HuH-7.5 (cell line): ENCODE measurements around the gene CTDSPL2.
"Not testable (repeated sequence)": the region's sequence is repeated elsewhere in the genome, so short reads cannot be mapped to it uniquely, and the experiment has no call there.

Experiments
- DNase-seq: peaks from one replicate; pipeline ENCODE4 v3.0.0; 2011; ENCODE audit warnings: low spot score

The CTDSPL2 gene

DNA sequence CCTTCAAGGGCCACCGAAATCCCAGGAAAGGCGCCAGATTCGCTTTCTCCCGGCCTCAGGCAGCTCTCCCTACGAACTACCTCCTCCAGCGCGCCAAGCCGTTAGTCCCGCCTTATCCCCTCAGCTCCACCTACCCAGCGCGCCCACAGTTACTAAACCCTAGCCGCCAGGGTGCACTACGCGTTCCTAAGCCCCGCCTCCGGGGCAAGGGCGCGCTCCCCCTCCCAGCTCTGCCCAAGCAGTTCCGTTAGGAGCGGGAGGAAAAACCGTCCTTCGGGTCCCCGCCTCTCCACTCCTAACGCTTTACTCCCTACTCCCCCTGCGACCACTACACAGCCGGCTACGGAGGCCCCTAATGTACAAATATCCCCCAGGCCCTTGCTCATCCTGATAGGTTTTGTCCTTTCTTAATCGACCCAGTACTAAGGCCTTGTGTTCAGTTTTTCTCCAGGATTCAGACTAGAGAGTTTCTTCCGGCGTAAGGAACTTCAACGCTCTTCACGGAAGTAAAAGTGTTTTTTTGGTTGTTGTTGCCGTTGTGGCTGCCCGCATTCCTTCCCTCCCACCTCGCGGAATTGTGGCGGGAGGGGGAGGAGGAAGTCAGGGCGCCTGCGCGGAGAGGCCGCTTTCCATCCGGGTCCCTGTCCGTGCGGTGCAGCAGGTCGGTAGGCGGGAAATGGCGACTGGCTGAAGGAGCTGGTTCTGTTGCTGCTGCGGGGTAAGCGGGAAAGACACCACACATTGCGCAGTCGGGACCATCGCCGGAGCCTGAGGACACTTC is at the start of gene CTDSPL2:
Gene CTDSPL2, plus strand, starts transcription at position 655 of the 781 bp plus-strand sequence. CDS start 31,386 bp downstream, outside the sequence.
- DNase-seq, result peak; percentile 53

DNA sequence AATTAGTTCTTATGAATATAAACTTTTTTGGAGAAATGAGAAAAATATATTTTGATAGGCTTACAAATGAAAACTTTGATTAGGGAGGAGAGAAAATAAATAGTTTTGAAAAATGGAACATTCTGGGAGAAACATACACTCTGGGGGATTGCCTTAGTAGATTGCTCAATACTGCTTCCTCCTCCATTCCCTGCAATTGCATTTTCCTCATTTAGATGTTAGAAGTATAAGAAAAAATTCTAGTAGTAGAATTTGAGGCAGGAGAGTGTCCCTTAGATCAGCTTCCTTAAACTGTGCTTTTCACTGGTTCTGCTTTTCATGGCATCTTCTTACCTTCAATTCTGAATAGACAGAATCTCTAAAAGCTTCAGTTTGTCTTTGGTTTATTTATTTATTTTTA is 46.2 kb upstream of the CTDSPL2 start:
- DNase-seq, result no peak

DNA sequence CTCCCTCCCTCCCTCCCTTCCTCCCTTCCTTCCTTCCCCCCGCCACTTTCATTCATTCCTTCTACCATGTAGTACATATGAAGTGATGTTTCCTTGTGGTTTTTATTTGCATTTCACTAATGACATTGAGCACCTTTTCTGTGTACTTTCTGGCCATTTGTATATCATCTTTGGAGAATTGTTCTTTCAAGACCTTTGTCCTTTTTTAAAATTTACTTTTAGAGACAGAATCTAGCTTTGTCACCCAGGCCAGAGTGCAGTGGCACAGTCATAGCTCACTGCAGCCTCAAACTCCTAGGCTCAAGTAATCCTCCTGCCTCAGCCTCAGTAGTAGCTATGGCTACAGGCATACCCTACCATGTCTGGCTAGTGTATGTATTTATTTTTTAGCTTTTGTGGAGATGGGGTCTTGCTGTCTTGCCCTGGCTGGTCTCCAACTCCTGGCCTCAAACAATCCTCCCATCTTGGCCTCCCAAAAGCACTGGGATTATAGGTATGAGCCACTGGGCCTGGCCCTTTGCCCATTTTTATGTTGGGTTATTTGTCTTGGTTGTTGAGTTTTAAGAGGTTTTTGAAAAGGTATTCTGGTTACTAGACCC is 42.0 kb upstream of the CTDSPL2 start:
- no peak for DNase-seq

DNA sequence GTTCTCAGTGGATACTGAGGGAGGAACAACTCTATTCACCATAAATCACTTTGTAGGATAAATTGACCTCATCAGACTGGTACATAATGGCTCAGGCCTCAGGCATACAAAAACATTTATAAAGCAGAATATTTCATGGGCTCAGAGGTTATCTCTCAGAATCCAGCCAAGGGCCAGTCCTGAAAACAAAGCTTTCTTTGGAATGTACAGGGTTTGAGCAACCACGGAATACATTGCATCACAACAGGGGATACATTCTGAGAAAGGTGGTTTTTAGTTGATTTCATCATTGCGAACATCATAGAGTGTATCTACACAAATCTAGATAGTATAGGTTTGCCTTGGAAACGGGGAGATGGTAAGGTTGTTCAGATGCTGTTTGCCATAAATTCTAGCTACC is 33.4 kb upstream of the CTDSPL2 start:
- DNase-seq, result peak; percentile 11

DNA sequence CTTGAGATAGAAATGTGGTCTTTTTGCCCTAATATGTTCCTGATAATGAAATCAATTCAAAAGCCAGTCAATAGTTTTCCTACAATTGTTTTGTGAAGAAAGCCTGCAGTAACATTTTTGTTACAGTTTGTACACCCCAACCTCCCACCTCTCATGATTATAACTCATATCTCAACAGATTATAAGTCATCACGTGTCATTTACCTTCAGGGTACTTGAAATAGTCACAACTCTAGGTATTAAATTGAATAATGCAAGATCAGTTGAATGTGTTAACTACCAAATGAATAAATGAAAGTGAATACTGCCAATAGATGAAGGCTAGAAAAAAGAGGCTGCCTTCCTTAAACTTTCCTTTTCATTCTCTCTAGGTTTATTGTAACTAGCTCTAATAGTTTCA is 32.9 kb upstream of the CTDSPL2 start:
- no peak for DNase-seq

DNA sequence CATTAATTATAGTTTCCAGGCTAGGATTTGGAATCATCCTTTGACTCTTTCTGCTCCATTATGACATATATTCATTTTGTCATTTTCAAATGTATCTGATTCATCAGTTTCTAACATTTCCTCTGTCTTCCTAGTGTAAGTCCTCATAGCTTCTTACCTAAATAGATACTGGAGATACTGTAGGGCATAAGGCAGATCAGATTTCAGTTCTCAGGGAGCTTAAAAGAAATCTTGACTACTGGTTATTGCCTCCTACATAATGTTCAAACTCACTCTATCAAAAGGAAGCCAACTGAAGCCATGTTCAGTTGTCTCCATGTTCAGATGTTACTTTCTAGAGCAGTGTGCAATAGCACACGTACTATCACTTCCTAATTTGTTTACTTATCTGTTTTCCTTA is 29.6 kb upstream of the CTDSPL2 start:
- no peak for DNase-seq

DNA sequence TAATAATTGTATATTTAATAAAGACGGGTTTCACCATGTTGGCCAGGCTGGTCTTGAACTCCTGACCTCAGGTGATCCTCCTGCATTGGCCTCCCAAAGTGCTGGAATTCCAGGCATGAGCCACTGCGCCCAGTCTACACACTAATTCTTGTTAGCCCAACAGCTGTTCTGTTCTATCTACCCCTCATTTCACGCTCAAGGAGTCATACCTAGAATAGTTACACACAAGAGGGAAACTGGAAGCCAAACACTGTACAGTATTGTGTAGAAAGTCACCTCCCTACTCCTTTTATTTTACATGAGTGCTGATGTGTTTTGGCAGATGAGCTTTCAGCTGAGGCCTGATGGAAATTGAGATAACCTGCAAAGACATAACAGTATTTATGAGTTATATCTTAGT is 13.4 kb upstream of the CTDSPL2 start:
- DNase-seq, result no peak

DNA sequence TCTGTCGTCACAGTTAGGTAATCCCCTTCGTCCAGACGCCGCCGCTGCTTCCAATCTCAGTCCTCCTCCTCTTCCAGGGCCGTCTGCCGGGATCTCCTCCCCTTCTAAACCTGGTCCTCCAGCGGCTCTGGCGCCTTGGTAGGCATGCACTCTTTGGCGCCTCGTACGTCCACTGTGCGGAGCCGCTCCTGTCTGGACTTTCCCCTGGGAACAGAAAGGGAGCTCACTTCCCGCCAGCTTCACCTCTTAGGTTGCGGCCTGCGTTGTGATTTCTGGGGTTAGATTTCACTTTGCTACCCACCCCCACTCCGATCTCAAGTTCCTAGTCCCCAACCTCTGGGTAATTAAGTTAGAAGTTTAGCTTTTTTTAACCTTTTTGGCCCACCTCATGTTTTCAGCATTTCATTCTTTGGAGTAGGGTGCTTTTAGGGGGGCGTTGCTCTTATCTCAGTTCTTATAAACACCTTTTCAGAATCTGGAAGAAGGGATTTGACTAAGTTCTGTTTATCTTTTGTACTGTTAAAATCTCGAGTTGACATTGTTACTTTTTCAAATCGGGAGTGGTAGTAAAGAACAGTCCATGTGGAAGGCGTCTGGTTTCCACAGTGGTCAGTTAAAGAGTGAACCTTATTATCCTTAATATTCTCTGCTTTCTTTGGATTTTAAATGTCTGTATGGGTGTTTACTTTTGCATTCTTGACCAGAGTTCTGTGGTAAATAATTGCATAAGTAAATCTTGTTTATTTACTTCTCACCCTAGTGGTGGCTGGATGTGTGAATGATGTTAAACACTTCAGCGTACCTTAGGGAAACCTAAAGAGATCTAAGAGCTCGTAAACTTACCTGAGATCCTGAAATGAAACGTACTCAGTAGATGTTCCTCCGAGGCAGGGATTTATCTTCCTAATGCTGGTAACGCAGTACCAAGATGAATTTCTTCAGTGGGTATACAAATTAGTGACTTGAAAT is 611 bp downstream of the CTDSPL2 start:
- DNase-seq, result no peak

DNA sequence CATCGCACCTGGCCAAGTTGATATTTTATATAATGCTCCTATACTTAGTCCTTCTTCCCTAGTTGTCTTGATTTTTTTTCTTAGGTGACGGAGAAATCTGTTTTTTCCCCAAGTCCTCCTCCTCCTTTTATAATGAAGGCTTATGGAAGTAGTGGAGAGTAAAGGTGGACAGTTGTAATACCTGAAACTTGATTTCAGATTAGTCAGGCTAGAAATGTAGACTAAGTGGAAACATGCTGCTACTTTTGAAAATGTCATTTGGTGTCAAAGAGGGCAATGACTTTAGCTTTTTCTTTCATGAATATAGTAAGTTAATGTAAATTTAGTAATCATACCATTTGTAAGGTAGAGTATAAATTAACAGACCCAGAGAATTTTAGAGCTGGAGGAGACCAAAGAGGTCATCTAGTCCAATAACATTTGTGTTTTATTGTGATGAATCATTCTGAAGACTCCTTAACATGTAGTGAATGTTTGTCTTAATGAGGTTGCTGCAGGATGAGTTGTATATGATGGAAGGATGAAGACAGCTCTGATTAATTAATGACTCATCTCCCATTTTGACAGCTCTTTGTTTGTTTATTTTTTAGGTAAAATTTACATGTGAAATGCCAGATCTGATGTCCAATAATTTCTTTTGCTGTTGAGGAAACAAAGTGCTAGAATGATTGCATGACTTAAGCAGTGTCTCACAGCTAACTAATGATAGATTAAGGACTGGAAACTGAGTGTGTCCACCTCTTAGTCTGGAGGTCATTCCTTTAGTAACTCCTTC is 8.7 kb downstream of the CTDSPL2 start:
- DNase-seq, result no peak

DNA sequence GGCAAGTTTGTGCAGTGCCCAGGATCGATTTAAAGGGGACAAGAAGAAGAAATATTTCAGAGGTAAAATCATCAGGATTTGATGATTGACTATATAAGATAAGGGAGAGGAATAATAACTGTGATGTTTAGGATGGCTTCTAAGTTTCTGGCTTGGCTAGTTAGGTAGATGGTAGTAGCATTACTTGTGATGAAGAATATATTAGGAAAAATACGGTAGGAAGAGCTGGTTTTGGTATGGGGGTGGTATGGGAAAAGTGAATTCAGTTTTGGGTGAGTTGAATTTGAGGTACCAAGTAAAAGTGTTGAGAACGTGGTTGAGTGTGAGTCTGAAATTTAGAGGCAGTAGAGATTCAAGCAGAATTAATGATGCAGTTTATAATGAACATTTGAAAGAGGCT is 11.0 kb downstream of the CTDSPL2 start:
- no peak for DNase-seq

DNA sequence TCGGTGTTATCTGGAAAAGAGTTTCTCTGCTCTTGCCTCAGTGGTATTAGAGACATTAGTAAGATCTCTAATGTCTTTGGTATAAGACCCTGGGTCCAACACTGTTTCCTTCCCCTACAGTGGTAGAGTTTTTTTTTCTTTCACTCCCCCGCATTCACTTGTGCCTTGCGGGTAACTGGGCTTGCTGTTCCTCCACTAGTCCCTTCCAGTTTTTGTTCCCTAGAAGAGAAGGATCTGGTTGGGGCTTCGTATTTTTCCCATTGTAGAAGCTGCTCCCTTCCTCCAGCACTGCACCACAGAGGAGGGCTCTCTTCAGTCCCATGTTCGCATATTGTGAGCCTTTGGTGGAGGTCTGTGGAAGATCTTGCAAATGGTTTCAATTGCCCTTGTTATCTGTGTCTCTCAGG is 13.7 kb downstream of the CTDSPL2 start:
- DNase-seq, result no peak

DNA sequence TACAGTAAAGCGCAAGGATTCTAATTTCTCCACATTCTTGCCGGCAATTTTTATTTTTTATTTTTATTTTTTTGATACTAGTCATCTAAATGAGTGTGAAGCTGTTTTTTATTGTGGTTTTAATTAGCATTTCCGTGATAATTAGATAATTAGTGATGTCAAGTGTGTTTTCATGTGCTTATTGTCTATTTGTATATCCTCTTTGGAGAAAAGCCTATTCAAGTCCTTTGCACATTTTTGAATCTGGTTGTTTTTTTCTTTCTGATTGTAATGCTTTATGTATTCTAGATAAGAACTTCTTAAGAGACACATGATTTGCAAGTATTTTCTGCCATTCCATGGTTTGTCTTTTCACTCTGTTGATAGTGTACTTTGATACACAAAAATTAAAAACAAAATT is 16.1 kb downstream of the CTDSPL2 start:
- DNase-seq, result no peak

DNA sequence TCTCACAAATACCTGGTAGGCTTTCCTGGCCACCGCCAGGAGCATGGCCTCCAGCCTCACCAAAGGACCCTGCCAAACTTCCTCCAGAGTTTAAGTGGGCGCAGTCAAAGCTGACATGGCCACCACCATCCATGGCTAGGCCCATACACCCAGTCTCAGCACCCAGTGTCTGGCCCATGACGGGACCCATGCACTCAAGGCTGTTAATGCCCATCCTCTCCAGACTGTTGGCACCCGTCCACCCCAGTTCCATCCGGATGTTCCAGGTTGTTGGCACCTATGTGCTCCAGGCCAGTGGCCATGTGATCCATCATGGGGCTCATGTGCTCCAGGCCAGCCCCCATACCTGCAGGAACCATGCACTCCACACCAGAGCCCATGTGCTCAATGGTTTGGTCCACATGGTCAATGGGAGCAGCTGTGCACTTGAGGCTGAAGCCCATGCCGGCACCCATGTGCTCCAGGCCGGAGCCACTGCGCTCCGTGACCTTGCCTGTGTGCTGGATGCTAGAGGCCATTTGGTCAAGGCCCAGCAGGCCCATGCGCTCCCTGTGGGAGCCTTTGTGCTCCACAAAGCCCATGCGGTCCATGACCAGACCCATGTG is 20.4 kb downstream of the CTDSPL2 start:
- no peak for DNase-seq

DNA sequence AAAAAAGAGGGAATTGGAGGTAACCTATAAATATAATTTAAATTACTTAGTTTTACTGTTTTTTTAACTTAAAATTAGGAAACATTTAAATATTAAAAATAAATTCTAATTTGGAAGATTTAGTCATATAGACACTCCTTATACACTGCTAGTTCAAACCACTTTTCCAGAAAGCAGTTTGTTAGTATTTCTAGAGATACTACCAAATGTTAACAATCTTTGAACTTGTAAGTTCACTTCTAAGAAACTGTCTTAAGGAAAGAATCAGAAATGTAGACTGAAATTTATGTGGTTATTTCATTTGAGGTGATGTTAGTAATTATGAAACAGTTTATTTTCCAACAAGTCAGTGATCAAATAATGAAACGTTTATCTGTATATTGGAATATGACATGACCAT is 22.7 kb downstream of the CTDSPL2 start:
- no peak for DNase-seq

DNA sequence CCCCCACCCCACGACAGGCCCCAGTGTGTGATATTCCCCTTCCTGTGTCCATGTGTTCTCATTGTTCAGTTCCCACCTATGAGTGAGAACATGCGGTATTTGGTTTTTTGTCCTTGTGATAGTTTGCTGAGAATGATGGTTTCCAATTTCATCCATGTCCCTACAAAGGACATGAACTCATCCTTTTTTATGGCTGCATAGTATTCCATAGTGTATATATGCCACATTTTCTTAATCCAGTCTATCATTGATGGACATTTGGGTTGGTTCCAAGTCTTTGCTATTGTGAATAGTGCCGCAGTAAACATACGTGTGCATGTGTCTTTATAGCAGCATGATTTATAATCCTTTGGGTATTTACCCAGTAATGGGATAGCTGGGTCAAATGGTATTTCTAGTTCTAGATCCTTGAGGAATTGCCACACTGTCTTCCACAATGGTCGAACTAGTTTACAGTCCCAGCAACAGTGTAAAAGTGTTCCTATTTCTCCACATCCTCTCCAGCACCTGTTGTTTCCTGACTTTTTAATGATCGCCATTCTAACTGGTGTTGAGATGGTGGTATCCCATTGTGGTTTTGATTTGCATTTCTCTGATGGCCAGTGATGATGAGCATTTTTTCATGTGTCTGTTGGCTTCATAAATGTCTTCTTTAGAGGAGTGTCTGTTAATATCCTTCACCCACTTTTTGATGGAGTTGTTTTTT is 26.3 kb downstream of the CTDSPL2 start:
- not testable (repeated sequence) for DNase-seq

DNA sequence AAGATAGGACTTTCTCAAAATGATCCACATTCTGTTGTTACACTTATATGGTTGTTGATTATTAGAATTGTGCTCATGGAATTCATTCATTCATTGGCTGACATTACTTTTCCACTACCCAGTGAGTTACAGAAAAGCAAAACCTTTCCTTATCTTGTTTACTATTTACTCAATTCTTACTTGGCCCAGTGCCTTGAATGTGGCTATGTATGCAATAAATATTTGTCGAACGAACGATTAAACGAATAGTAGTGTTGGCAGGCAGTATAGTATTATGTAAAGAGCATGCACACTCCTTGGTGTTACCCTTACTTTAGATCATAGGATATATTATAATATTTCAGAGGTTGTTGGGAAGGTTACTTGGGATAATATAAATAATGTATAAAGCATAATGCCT is 31.0 kb downstream of the CTDSPL2 start:
- DNase-seq, result no peak

DNA sequence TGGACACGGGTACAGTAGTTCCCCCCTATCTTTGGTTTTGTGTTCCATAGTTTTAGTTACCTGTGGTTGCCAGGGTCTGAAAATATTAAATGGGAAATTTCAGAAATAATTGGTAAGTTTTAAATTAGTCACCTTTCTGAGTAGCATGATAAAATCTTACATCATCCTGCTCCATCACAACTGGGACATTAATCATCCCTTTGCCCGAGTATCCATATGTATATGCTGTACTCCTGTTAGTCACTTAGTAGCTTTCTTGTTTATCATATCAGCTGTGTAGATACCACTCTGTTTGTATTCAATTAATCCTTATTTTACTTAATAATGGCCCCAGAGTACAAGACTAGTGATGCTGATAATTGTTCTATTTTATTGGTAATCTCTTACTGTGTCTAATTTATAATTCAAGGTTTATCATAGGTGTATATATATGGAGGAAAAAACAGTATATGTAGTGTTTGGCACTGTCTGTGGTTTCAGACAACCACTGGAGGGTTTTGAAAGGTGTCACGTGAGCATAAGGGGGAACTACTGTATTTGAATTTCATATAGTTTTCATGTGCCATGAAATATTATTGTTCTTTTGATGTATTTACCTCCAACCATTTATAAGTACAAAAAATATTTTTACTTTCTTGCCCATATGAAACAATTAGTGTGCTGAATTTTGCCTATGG is 41.4 kb downstream of the CTDSPL2 start:
- DNase-seq, result no peak

DNA sequence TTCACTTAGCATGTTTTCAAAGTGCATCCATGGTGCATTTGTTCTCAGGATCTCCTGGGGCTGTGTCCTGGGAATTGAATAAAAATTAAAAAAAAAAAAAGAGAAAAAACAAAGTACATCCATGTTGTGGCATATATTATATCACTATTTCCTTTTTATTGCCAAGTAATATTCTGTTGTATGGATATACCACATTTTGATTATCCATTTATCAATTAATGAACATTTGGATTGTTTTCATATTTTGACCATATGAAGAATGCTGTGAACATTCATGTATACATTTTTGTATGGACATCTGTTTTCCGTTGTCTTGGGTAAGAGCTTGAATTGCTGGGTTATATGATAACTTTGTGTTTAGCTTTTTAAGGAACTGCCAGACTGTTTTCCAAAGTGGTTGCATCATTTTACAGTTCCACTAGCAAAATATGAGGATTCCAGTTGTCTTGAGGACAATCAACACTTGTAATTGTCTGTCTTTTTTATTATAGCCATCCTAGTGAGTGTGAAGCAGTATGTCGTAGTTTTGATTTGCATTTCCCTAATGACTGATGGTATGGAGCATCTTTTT is 44.5 kb downstream of the CTDSPL2 start:
- no peak for DNase-seq

DNA sequence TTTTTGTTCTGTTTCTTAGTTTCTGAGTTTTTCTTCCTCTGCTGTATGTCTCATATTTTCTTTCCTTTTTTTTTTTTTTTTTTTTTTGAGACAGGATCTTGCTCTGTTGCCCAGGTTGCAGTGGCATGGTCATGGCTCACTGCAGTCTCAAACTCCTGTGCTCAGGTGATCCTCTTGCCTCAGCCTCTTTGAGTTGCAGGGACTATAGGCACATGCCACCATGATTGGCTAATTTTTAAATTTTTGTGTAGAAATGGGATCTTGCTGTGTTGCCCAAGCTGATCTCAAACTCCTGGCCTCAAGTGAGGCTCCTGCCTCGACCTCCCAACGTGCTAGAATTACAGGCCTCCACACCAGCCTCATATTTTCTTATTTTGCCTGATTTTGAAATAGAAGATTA is 51.9 kb downstream of the CTDSPL2 start:
- no peak for DNase-seq

DNA sequence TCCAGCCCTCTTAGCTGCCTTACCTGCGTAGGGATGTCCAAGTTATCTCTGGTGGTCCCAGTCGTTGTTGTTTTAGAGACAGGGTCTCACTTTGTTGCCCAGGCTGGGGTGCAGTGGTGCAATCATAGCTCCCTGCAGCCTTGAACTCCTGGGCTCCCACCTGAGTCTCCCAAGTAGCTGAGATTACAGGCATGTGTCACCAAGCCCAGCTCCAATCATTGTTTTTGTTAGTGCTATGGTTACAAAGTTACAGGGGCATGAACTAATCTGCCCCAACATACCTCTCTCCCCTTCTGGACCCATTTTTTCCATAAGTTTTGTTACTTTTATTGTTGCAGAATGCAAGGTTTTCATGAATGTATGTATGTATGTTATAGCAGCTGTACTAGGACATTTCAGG is 54.7 kb downstream of the CTDSPL2 start:
- no peak for DNase-seq
